ENCODE data around the gene OR6B2. TPM values are rescaled to one million over a fixed set of nuclear protein-coding genes. Genes with fewer than 3 reads are reported as not detected.
A peak's percentile ranks its signal among the peaks of the same experiment; 100 is the strongest.

The OR6B2 gene
- total RNA-seq, 1 donor from 2014 or later, result not detected

- peaks cover 43% of the 10 kb centered on the region for H3K27me3 Mint-ChIP-seq (ENCODE audit: low read depth)
- TF ChIP-seq, protein P1, sequence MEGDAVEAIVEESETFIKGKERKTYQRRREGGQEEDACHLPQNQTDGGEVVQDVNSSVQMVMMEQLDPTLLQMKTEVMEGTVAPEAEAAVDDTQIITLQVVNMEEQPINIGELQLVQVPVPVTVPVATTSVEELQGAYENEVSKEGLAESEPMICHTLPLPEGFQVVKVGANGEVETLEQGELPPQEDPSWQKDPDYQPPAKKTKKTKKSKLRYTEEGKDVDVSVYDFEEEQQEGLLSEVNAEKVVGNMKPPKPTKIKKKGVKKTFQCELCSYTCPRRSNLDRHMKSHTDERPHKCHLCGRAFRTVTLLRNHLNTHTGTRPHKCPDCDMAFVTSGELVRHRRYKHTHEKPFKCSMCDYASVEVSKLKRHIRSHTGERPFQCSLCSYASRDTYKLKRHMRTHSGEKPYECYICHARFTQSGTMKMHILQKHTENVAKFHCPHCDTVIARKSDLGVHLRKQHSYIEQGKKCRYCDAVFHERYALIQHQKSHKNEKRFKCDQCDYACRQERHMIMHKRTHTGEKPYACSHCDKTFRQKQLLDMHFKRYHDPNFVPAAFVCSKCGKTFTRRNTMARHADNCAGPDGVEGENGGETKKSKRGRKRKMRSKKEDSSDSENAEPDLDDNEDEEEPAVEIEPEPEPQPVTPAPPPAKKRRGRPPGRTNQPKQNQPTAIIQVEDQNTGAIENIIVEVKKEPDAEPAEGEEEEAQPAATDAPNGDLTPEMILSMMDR (conservative IDR thresholded peaks at IDR 0.05), result no peak
- H3K4me3 Mint-ChIP-seq, result no peak overlapping the region
- no peaks in the 10 kb centered on the region for H3K9me3 Mint-ChIP-seq
- no peaks in the 10 kb centered on the region for H3K4me1 Mint-ChIP-seq
- H3K27ac Mint-ChIP-seq (ENCODE audit: unreplicated experiment), result no peak overlapping the region
- no peak for DNase-seq (ENCODE audit: low read depth, low spot score)
- no peaks in the 10 kb centered on the region for H3K36me3 Mint-ChIP-seq (ENCODE audit: low read depth)
Observed at GRCh38 chr2:240069829-240070228, 39.6 kb upstream of the OR6B2 start.

DNA sequence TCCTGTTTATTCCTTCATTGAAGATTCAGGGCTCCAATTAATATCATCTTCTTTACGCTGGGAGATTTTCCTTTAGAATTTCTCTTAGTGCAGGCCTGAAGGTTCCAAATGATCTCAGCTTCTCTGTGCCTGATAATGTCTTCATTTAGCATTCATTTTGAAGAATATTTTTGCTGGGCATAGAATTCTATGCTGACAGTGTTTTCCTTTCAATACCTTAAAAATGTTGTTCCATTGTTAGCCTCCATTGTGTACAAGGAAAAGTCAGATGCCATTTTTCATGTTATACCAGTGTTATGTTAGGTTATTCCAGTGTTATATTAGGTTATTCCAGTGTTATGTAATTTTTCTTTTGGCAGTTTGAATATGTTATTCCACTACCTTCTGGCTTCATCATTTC, 38.0 kb upstream of the OR6B2 start:
- H3K36me3 Mint-ChIP-seq (ENCODE audit: low read depth), result no peaks in the 10 kb centered on the region
- TF ChIP-seq, protein P1 (conservative IDR thresholded peaks at IDR 0.05), result no peak
- DNase-seq (ENCODE audit: low read depth, low spot score), result no peak
- H3K27ac Mint-ChIP-seq (ENCODE audit: unreplicated experiment), result no peak overlapping the region
- H3K9me3 Mint-ChIP-seq, result no peaks in the 10 kb centered on the region
- no peak overlapping the region for H3K4me3 Mint-ChIP-seq
- peaks cover 54% of the 10 kb centered on the region for H3K27me3 Mint-ChIP-seq (ENCODE audit: low read depth)
- H3K4me1 Mint-ChIP-seq, result no peaks in the 10 kb centered on the region

DNA sequence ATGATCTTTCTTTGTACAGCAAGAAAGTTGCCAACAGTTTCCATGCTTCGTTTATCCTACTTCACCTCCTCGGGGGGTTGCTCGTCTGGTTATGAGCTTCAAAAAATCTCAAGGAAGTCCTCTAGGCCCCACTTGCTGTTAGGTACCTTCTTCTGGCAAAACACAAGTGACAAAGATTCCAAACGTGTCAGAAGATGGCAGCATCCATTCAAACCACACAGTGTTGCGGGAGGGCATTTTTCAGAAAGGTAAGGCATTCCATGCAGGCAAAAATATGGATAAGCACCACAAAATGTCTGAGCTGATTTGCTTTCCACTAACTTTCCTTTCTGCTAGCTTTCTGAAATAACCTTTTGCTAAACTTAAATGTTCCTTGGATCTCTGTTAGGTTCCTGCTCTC, 36.3 kb upstream of the OR6B2 start:
- H3K4me1 Mint-ChIP-seq, result no peaks in the 10 kb centered on the region
- H3K4me3 Mint-ChIP-seq, result no peak overlapping the region
- no peak overlapping the region for H3K27ac Mint-ChIP-seq (ENCODE audit: unreplicated experiment)
- H3K27me3 Mint-ChIP-seq (ENCODE audit: low read depth), result peaks cover 69% of the 10 kb centered on the region
- no peaks in the 10 kb centered on the region for H3K9me3 Mint-ChIP-seq
- TF ChIP-seq, protein P1 (conservative IDR thresholded peaks at IDR 0.05), result no peak
- no peak for DNase-seq (ENCODE audit: low read depth, low spot score)
- no peaks in the 10 kb centered on the region for H3K36me3 Mint-ChIP-seq (ENCODE audit: low read depth)

DNA sequence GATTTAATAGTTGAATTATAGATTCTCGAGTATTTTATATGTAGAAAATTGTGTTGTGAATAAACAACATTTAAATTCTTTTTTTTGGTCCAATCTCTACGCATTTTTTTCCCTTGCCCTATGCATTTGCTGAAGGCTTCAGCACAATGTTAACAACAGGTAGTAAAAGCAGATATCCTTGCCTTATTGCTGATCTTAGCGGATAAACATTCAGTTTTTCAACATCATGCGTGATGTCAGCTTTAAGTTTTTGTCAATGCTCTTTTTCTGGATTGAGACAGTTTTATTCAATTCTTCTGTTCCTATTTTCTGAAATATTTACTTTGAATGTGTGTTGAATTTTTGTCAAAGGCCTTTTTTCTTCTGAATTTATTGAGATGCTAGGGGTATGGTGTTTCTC, 34.7 kb upstream of the OR6B2 start:
- DNase-seq (ENCODE audit: low read depth, low spot score), result no peak
- TF ChIP-seq, protein P1 (conservative IDR thresholded peaks at IDR 0.05), result no peak
- H3K27ac Mint-ChIP-seq (ENCODE audit: unreplicated experiment), result no peak overlapping the region
- no peak overlapping the region for H3K4me3 Mint-ChIP-seq
- H3K9me3 Mint-ChIP-seq, result no peaks in the 10 kb centered on the region
- no peaks in the 10 kb centered on the region for H3K4me1 Mint-ChIP-seq
- H3K27me3 Mint-ChIP-seq (ENCODE audit: low read depth), result peaks cover 82% of the 10 kb centered on the region
- no peaks in the 10 kb centered on the region for H3K36me3 Mint-ChIP-seq (ENCODE audit: low read depth)

GRCh38 chr2:240060977-240061591, 30.9 kb upstream of the OR6B2 start:
- peak; percentile 48 for DNase-seq (ENCODE audit: low read depth, low spot score)
- H3K36me3 Mint-ChIP-seq (ENCODE audit: low read depth), result no peaks in the 10 kb centered on the region
- TF ChIP-seq, protein P1 (conservative IDR thresholded peaks at IDR 0.05), result peak; percentile 77
- no peaks in the 10 kb centered on the region for H3K9me3 Mint-ChIP-seq
- no peaks in the 10 kb centered on the region for H3K4me1 Mint-ChIP-seq
- no peak overlapping the region for H3K27ac Mint-ChIP-seq (ENCODE audit: unreplicated experiment)
- H3K27me3 Mint-ChIP-seq (ENCODE audit: low read depth), result peaks cover 80% of the 10 kb centered on the region
- no peak overlapping the region for H3K4me3 Mint-ChIP-seq

Data from neural crest cell (in vitro differentiated cells).